SK-N-SH (cell line): ENCODE data around the gene NRIP3. TPM values are rescaled to one million over a fixed set of nuclear protein-coding genes. Genes with fewer than 3 reads are reported as not detected.

Experiments
- CTCF ChIA-PET: fragments of 300-600, 350-600 bp; formaldehyde crosslinking; extraction: SDS; loops from one replicate; lab custom pipeline; 2021; lab: Yijun Ruan, JAX
- POLR2A ChIA-PET: fragments of 350-600 bp; sonication (Branson Sonifier 250); formaldehyde crosslinking; extraction: SDS; loops from one replicate; lab custom pipeline; 2020; ENCODE audit warnings: antibody characterized with exemption, inconsistent platforms; lab: Yijun Ruan, JAX
- DNase-seq: peaks from one replicate; pipeline ENCODE4 v3.0.0; 2012
- H2AFZ ChIP-seq: fragments of 200-600 bp; sonication (generic); 2 replicates; pipeline ENCODE4 v1.8.1; 2016; ENCODE audit warnings: antibody characterized with exemption, mild to moderate bottlenecking, low read depth
- H3F3A ChIP-seq: fragments of 200-600 bp; sonication (generic); replicated peaks from 2 replicates; pipeline ENCODE3; 2016; ENCODE audit warnings: antibody characterized with exemption, mild to moderate bottlenecking; ENCODE audit not compliant: insufficient read depth
- H3K27ac ChIP-seq, 2 experiments: fragments of 200-500 bp in 1 of 2; fragments of 200-600 bp in 1 of 2; sonication (Bioruptor generic) in 1 of 2; sonication (generic), shearing (Covaris generic) in 1 of 2; 2 replicates each; pipeline versions ENCODE4 v1.5.1 to v1.6.1; 2014 to 2016; ENCODE audit warnings: low read depth in 2 of 2, inconsistent platforms in 1 of 2, low read length in 1 of 2, mild to moderate bottlenecking in 1 of 2, mixed read lengths in 1 of 2
- H3K27me3 ChIP-seq: fragments of 200-600 bp; sonication (generic), shearing (Covaris generic); 2 replicates; pipeline ENCODE4 v1.6.1; 2016; ENCODE audit warnings: mixed run types; ENCODE audit not compliant: insufficient read depth
- H3K36me3 ChIP-seq, 2 experiments: fragments of 200-500 bp in 1 of 2; fragments of 200-600 bp in 1 of 2; sonication (Bioruptor generic) in 1 of 2; sonication (generic) in 1 of 2; replicated peaks in 1 of 2; 2 replicates each; pipeline versions ENCODE3 to v1.5.1; 2014 to 2016; ENCODE audit warnings: low read length in 1 of 2, mild to moderate bottlenecking in 1 of 2; ENCODE audit not compliant: insufficient read depth in 2 of 2, control insufficient read depth in 1 of 2
- H3K4me1 ChIP-seq, 2 experiments: fragments of 200-500 bp in 1 of 2; fragments of 200-600 bp in 1 of 2; sonication (Bioruptor generic) in 1 of 2; sonication (generic), shearing (Covaris generic) in 1 of 2; 2 replicates each; pipeline versions ENCODE4 v1.5.1 to v1.6.1; 2014 to 2016; ENCODE audit warnings: low read depth in 1 of 2, low read length in 1 of 2, mixed run types in 1 of 2; ENCODE audit not compliant: insufficient read depth in 2 of 2, control insufficient read depth in 1 of 2
- H3K4me2 ChIP-seq: fragments of 200-600 bp; sonication (generic), shearing (Covaris generic); 2 replicates; pipeline ENCODE4 v1.6.1; 2017; ENCODE audit warnings: mixed run types
- H3K4me3 ChIP-seq, 2 experiments: fragments of 200-500 bp in 1 of 2; fragments of 200-600 bp in 1 of 2; sonication (Bioruptor generic) in 1 of 2; sonication (generic), shearing (Covaris generic) in 1 of 2; 2 replicates each; pipeline versions ENCODE4 v1.5.1 to v1.8.1; 2014 to 2016; ENCODE audit warnings: low read depth in 2 of 2, inconsistent platforms in 1 of 2, low read length in 1 of 2, mild to moderate bottlenecking in 1 of 2, mixed read lengths in 1 of 2, moderate library complexity in 1 of 2
- H3K79me2 ChIP-seq: fragments of 200-600 bp; sonication (generic); 2 replicates; pipeline ENCODE4 v1.8.1; 2017; ENCODE audit warnings: mild to moderate bottlenecking; ENCODE audit not compliant: insufficient read depth
- H3K9ac ChIP-seq: fragments of 200-600 bp; sonication (generic); 2 replicates; pipeline ENCODE4 v1.6.1; 2017; ENCODE audit warnings: mixed run types
- H3K9me2 ChIP-seq: fragments of 200-600 bp; sonication (generic); 2 replicates; pipeline ENCODE4 v1.6.1; 2017; ENCODE audit warnings: mixed run types
- H3K9me3 ChIP-seq: fragments of 200-600 bp; sonication (generic); 2 replicates; pipeline ENCODE4 v1.6.1; 2017; ENCODE audit warnings: mixed run types, mild to moderate bottlenecking, moderate library complexity
- H4K20me1 ChIP-seq: fragments of 200-600 bp; sonication (generic); 2 replicates; pipeline ENCODE4 v1.6.1; 2017; ENCODE audit warnings: mild to moderate bottlenecking, mixed run types; ENCODE audit not compliant: insufficient read depth
- CHD2 ChIP-seq: fragments of 150-350 bp; IDR thresholded peaks from 2 replicates; pipeline ENCODE4 v1.6.1; 2018; ENCODE audit warnings: low read length; ENCODE audit not compliant: partially characterized antibody
- CTCF ChIP-seq: fragments of 200-600 bp; sonication (generic); IDR thresholded peaks from 2 replicates; pipeline ENCODE4 v1.6.1; 2017; ENCODE audit warnings: antibody characterized with exemption, mild to moderate bottlenecking, moderate library complexity
- ELF1 ChIP-seq: IDR thresholded peaks from 2 replicates; pipeline ENCODE4 v1.4.0; 2012
- EZH2phosphoT487 ChIP-seq: fragments of 200-600 bp; sonication (generic); IDR thresholded peaks from 2 replicates; pipeline ENCODE4 v1.6.1; 2017; ENCODE audit warnings: low read depth, mixed run types, mild to moderate bottlenecking, antibody characterized with exemption, moderate library complexity, borderline replicate concordance
- FOSL2 ChIP-seq: IDR thresholded peaks from 2 replicates; pipeline ENCODE4 v1.4.0; 2012; ENCODE audit warnings: low read depth, mild to moderate bottlenecking, moderate library complexity, borderline replicate concordance
- GABPA ChIP-seq: IDR thresholded peaks from 2 replicates; pipeline ENCODE4 v1.4.0; 2012; ENCODE audit warnings: low read depth, mild to moderate bottlenecking
- GATA2 ChIP-seq: sonication (generic); formaldehyde crosslinking; IDR thresholded peaks from 2 replicates; pipeline ENCODE4 v1.5.0; 2020; ENCODE audit warnings: mild to moderate bottlenecking, missing genetic modification reagents
- JUND ChIP-seq: IDR thresholded peaks from 2 replicates; pipeline ENCODE4 v1.4.0; 2012
- MAX ChIP-seq: IDR thresholded peaks from 2 replicates; pipeline ENCODE4 v1.4.0; 2012; ENCODE audit warnings: low read depth
- MEF2A ChIP-seq: IDR thresholded peaks from 2 replicates; pipeline ENCODE4 v1.4.0; 2012; ENCODE audit warnings: low read depth, borderline replicate concordance
- NRF1 ChIP-seq: IDR thresholded peaks from 2 replicates; pipeline ENCODE4 v1.6.1; 2012; ENCODE audit warnings: low read depth, mild to moderate bottlenecking, low read length
- POLR2AphosphoS5 ChIP-seq: IDR thresholded peaks from 2 replicates; pipeline ENCODE4 v1.6.1; 2012; ENCODE audit warnings: low read depth, low read length
- RAD21 ChIP-seq: IDR thresholded peaks from 2 replicates; pipeline ENCODE4 v1.6.1; 2012; ENCODE audit warnings: mild to moderate bottlenecking, low read length
- RCOR1 ChIP-seq: fragments of 150-350 bp; IDR thresholded peaks from 2 replicates; pipeline ENCODE4 v1.6.1; 2017; ENCODE audit warnings: antibody characterized with exemption, low read length
- RFX5 ChIP-seq: IDR thresholded peaks from 2 replicates; pipeline ENCODE4 v1.6.1; 2012; ENCODE audit warnings: mild to moderate bottlenecking, improper control_type of control experiment, low read length
- RXRA ChIP-seq: IDR thresholded peaks from 2 replicates; pipeline ENCODE4 v1.4.0; 2012; ENCODE audit warnings: low read depth, mild to moderate bottlenecking, borderline replicate concordance
- SIN3A ChIP-seq: IDR thresholded peaks from 2 replicates; pipeline ENCODE4 v1.6.1; 2012; ENCODE audit warnings: low read depth, mild to moderate bottlenecking, low read length, moderate library complexity, borderline replicate concordance
- TEAD4 ChIP-seq: IDR thresholded peaks from 2 replicates; pipeline ENCODE4 v1.4.0; 2012; ENCODE audit warnings: mild to moderate bottlenecking, borderline replicate concordance; ENCODE audit not compliant: insufficient read depth
- USF1 ChIP-seq: IDR thresholded peaks from 2 replicates; pipeline ENCODE4 v1.4.0; 2012; ENCODE audit warnings: low read depth, borderline replicate concordance
- USF2 ChIP-seq: fragments of 150-350 bp; IDR thresholded peaks from 2 replicates; pipeline ENCODE4 v1.6.1; 2017; ENCODE audit warnings: antibody characterized with exemption, low read length, low read depth, borderline replicate concordance
- ZBTB33 ChIP-seq: IDR thresholded peaks from 2 replicates; pipeline ENCODE4 v1.4.0; 2012; ENCODE audit warnings: low read depth, borderline replicate concordance
- WGBS: methylation state at CpG from one replicate; pipeline ENCODE4 v1.1.6; 2017; ENCODE audit warnings: low lambda C conversion rate; 5-methylcytosine and 5-hydroxymethylcytosine counted together
- polyA plus RNA-seq, 3 experiments: library from polyadenylated mRNA; depleted of rRNA; stranded (reverse); fragments of >200 nt; gene quantifications; 2 replicates each; pipeline ENCODE4 v1.2.3, GENCODE V29; 2012

Gene NRIP3
- polyA plus RNA-seq, 1 of the 3 experiments (the other 2 are of a cell fraction): 2.1 TPM

GRCh38 chr11:9046481-9046880 lies 42.7 kb upstream of the NRIP3 start:
- Histone ChIP-seq H3K27me3 (no peaks in the 10 kb centered on the region), H3K4me2 (no peak overlapping the region), H4K20me1 (no peaks in the 10 kb centered on the region), H3K9me2 (no peaks in the 10 kb centered on the region), H3K9me3 (no peaks in the 10 kb centered on the region), H3F3A (no peaks in the 10 kb centered on the region), H3K9ac (no peak overlapping the region), H3K79me2 (no peaks in the 10 kb centered on the region), H3K27ac (no peak overlapping the region), H3K36me3 (no peaks in the 10 kb centered on the region), H3K4me3 (no peak overlapping the region), H3K4me1 (no peaks in the 10 kb centered on the region; a peak in 1 of 4 replicates), H2AFZ (no peak overlapping the region)
- ChIA-PET CTCF (interaction anchor here (0.6 to 3.3 kb wide), 2 partner anchors 26 to 31 kb away, joined by 3 to 13 read pairs; no protein-coding TSS in a partner anchor), POLR2A (no interaction called here)
- 70% methylated on average over 4 of the region's 4 CpGs for WGBS
- no peak for DNase-seq
- TF ChIP-seq CTCF: no peak
- no peak for TF ChIP-seq FOSL2
- TF ChIP-seq RCOR1: no peak
- no peak for TF ChIP-seq POLR2AphosphoS5

GRCh38 chr11:9042488-9042887 lies 38.7 kb upstream of the NRIP3 start:
- no peaks in the 10 kb centered on the region for H3K79me2 ChIP-seq
- H3K9me2 ChIP-seq: no peaks in the 10 kb centered on the region
- no peaks in the 10 kb centered on the region for H3F3A ChIP-seq
- H3K27ac ChIP-seq: no peak overlapping the region
- WGBS: 23% methylated on average over 1 of the region's 1 CpG
- H3K36me3 ChIP-seq: no peaks in the 10 kb centered on the region
- no peak overlapping the region for H2AFZ ChIP-seq
- H3K27me3 ChIP-seq: no peaks in the 10 kb centered on the region
- no peaks in the 10 kb centered on the region; a peak in 1 of 4 replicates for H3K4me1 ChIP-seq
- H3K4me2 ChIP-seq: no peak overlapping the region
- CTCF ChIA-PET: no interaction called here
- POLR2A ChIA-PET: no interaction called here
- no peak overlapping the region for H3K4me3 ChIP-seq
- DNase-seq: no peak
- H3K9ac ChIP-seq: no peak overlapping the region
- no peaks in the 10 kb centered on the region for H3K9me3 ChIP-seq
- no peaks in the 10 kb centered on the region for H4K20me1 ChIP-seq
- TF ChIP-seq MEF2A (no peak), RXRA (no peak), RCOR1 (no peak), MAX (no peak), USF2 (no peak), RAD21 (no peak), GABPA (no peak), NRF1 (no peak), RFX5 (no peak), ELF1 (no peak), EZH2phosphoT487 (no peak), GATA2 (no peak), JUND (no peak), CTCF (no peak), USF1 (no peak), TEAD4 (no peak), ZBTB33 (no peak), CHD2 (no peak), SIN3A (no peak)
